ENCODE results near the gene ARFGAP1. TPM values are rescaled to one million over a fixed set of nuclear protein-coding genes. Genes with fewer than 3 reads are reported as not detected.

The ARFGAP1 gene
- total and polyA plus RNA-seq, 4 donors = 47.0 to 108 (median 87.6) TPM

DNA sequence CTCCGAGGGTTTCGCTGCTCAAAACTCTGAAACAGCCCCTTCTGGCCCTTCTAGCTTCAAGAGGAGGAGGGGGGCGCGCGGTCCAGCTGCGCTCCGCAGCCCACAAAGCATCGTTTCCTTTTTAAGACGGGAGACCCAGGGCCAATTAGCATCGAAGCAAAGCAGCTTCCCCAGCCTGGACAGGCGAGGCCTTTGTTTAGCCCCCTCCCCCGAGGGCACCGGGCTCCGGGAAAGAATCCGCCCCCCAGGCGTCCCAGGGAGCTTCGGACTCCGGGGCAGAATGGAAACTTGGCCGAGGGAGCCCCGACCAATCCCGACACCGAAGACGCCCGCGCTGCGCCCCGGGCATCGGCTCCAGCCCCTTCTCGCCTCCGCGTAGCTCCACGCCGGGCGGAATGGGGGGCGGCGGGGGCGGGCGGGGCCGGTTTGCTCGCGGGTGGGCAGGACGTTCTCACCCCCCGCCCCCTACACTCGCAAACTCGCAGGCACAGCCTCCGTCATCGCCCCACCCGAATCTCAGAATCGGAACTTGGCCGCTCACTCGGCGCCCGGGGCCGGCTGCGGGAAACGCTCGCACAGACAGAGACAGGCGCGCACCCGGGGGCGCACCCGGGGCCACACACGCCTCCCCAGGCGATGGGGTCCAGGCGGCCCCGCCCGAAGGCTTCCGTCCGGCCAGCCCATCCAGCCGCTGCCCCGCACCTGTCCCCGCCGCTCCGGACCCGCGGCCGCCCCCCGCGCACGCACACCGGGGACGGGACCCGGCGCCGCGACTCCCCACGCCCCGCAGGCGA, 19.0 kb upstream of the ARFGAP1 start:
- DNase-seq = peak; percentile 69 to 81 (median 73)
- ATAC-seq (ENCODE audit: insufficient read depth, low FRiP score) = no peak
- Histone ChIP-seq H3K4me3 (no peak overlapping the region), H3K9ac (ENCODE audit: insufficient read depth in 1 of 2, low read length in 2 of 2) (no peak overlapping the region), H3K9me3 (ENCODE audit: control insufficient read depth in 4 of 4, insufficient read depth in 3 of 4, low read length in 3 of 4) (peaks cover 0 to 3% (median 0%) of the 10 kb centered on the region in 4 donors), H3K4me1 (ENCODE audit: control insufficient read depth in 5 of 5, insufficient read depth in 5 of 5, low read length in 5 of 5) (peaks cover 0 to 34% (median 9%) of the 10 kb centered on the region in 5 donors), H3K27ac (ENCODE audit: low read depth in 1 of 2, low read length in 1 of 2) (no peak overlapping the region), H3K36me3 (ENCODE audit: control insufficient read depth in 4 of 4, insufficient read depth in 4 of 4, low read length in 4 of 4) (no peaks in the 10 kb centered on the region), H3K27me3 (ENCODE audit: control insufficient read depth in 3 of 3, insufficient read depth in 3 of 3, low read length in 2 of 3) (peaks cover 0 to 27% (median 16%) of the 10 kb centered on the region in 3 donors)
- 0 to 1% methylated on average over 75 to 89 of the region's 89 CpGs for WGBS, 2 donors
- TF ChIP-seq, protein P1, sequence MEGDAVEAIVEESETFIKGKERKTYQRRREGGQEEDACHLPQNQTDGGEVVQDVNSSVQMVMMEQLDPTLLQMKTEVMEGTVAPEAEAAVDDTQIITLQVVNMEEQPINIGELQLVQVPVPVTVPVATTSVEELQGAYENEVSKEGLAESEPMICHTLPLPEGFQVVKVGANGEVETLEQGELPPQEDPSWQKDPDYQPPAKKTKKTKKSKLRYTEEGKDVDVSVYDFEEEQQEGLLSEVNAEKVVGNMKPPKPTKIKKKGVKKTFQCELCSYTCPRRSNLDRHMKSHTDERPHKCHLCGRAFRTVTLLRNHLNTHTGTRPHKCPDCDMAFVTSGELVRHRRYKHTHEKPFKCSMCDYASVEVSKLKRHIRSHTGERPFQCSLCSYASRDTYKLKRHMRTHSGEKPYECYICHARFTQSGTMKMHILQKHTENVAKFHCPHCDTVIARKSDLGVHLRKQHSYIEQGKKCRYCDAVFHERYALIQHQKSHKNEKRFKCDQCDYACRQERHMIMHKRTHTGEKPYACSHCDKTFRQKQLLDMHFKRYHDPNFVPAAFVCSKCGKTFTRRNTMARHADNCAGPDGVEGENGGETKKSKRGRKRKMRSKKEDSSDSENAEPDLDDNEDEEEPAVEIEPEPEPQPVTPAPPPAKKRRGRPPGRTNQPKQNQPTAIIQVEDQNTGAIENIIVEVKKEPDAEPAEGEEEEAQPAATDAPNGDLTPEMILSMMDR (IDR thresholded peaks at IDR 0.05; ENCODE audit: control extremely low read depth, extremely low read depth) = no peak

DNA sequence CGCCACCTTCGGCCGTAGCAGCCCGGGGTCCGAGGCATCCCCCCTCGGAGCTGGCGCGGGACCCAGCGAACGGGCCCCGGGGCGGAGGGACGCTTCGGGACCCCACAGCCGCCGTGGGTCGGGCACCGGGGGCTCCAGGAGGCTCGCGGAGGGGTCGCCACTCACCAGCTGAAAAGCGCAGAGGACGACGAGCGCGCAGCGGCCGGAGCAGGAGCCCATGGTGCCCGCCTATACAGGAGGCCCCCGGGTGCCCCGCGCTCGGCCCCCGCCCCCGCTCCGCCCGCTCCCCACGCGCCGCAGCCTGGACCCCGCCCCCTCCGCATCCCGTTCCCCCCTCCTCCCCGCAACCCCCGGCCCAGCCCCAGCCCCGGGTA, 18.4 kb upstream of the ARFGAP1 start, which contains the start of gene NKAIN4:
NKAIN4 (minus strand) TSS at position 232 of the 374 bp plus-strand sequence; CDS start at position 219, 13 bp downstream.
- no peak within 1 kb of the TSS for H3K4me3 ChIP-seq
- peaks cover 0 to 40% (median 9%) of the 10 kb centered on the region in 5 donors for H3K4me1 ChIP-seq (ENCODE audit: control insufficient read depth in 5 of 5, insufficient read depth in 5 of 5, low read length in 5 of 5)
- H3K27me3 ChIP-seq (ENCODE audit: control insufficient read depth in 3 of 3, insufficient read depth in 3 of 3, low read length in 2 of 3) = peaks cover 0 to 27% (median 14%) of the 10 kb centered on the region in 3 donors
- no peaks in the 10 kb centered on the region for H3K36me3 ChIP-seq (ENCODE audit: control insufficient read depth in 4 of 4, insufficient read depth in 4 of 4, low read length in 4 of 4)
- H3K27ac ChIP-seq (ENCODE audit: low read depth in 1 of 2, low read length in 1 of 2) = no peak within 1 kb of the TSS
- peaks cover 0 to 3% (median 0%) of the 10 kb centered on the region in 4 donors for H3K9me3 ChIP-seq (ENCODE audit: control insufficient read depth in 4 of 4, insufficient read depth in 3 of 4, low read length in 3 of 4)
- no peak within 1 kb of the TSS for H3K9ac ChIP-seq (ENCODE audit: insufficient read depth in 1 of 2, low read length in 2 of 2)
- TF ChIP-seq, protein P1 (IDR thresholded peaks at IDR 0.05; ENCODE audit: control extremely low read depth, extremely low read depth) = no peak
- no peak for DNase-seq
- WGBS, 2 donors = 1 to 3% methylated on average over 21 to 46 of the region's 46 CpGs
- no peak for ATAC-seq (ENCODE audit: insufficient read depth, low FRiP score)

DNA sequence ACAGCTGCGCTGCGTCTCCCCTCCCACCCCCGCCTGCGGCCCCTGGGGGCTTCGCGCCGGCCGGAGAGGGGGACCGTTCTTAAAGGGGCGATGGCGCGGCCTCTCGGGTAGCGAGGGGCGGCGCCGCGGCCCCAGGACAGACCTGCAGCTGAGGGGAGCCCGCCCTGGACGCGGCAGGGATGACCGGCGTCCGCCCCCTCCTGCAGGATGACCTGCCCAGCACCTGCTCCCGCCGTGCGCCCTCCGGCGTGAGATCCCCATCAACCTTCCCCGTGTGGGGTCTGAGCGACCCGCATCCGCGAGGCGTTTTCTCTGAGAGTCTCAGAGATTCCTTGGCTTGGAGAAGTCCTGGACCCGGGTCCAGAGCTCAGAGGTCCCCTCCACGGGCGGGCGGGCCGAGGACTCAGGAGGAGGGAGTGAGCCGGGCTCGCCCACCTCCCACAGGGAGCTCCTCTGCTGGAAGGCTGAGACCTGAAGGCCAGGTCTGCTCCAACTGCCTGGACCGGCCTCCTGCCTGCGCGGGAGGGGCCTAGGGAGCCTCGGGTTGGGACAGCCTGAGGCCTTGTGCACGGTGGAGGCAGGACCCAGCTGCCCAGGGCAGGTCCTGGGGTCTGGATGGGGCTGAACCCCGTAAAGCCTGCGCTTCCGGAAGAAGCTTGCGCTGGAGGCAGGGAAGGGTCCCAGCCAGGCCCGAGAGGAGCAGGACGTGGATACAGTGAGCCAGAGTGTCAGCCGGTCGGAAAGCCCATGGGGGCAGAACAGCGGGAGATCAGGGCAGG, 17.8 kb upstream of the ARFGAP1 start:
- H3K27me3 ChIP-seq (ENCODE audit: control insufficient read depth in 3 of 3, insufficient read depth in 3 of 3, low read length in 2 of 3) = peaks cover 0 to 27% (median 12%) of the 10 kb centered on the region in 3 donors
- H3K9me3 ChIP-seq (ENCODE audit: control insufficient read depth in 4 of 4, insufficient read depth in 3 of 4, low read length in 3 of 4) = peaks cover 0 to 3% (median 0%) of the 10 kb centered on the region in 4 donors
- no peak overlapping the region for H3K9ac ChIP-seq (ENCODE audit: insufficient read depth in 1 of 2, low read length in 2 of 2)
- DNase-seq (peak; percentile 52 to 80 (median 62)), ATAC-seq (ENCODE audit: insufficient read depth, low FRiP score) (no peak)
- TF ChIP-seq, protein P1 (IDR thresholded peaks at IDR 0.05; ENCODE audit: control extremely low read depth, extremely low read depth) = no peak
- peaks cover 0 to 46% (median 9%) of the 10 kb centered on the region in 5 donors for H3K4me1 ChIP-seq (ENCODE audit: control insufficient read depth in 5 of 5, insufficient read depth in 5 of 5, low read length in 5 of 5)
- WGBS, 2 donors = 8% methylated on average over 44 to 56 of the region's 56 CpGs
- no peak overlapping the region for H3K27ac ChIP-seq (ENCODE audit: low read depth in 1 of 2, low read length in 1 of 2)
- no peak overlapping the region for H3K4me3 ChIP-seq
- H3K36me3 ChIP-seq (ENCODE audit: control insufficient read depth in 4 of 4, insufficient read depth in 4 of 4, low read length in 4 of 4) = no peaks in the 10 kb centered on the region
